Pancreas (tissue), 10 donors: Measurements from ENCODE around the gene AOPEP. TPM values are rescaled to one million over a fixed set of nuclear protein-coding genes. Genes with fewer than 3 reads are reported as not detected.

ENCODE experiments used
- ATAC-seq, 4 donors: fragments of 200-7000 bp; cut with Tn5 transposase; one replicate each; pipeline versions ENCODE4 v1.8.0 to v1.9.1; 2020; ENCODE audit warnings: mild to moderate bottlenecking in 4 of 4, moderate library complexity in 4 of 4
- DNase-seq, 6 donors: peaks; one replicate each; pipeline ENCODE4 v3.0.0-alpha.2; 2020
- FAIRE-seq: peaks from 2 replicates; lab custom pipeline; 2012; peaks lifted over from hg19 to GRCh38; lab: Jason Lieb, UNC
- H3K27ac ChIP-seq, 4 donors: fragments of 200-600 bp; sonication (generic); 1 replicate in 3 of 4; 2 replicates in 1 of 4; pipeline versions ENCODE4 v1.5.0 to v1.8.0; 2020
- H3K27me3 ChIP-seq, 4 donors: fragments of 200-600 bp; one replicate each; pipeline ENCODE4 v1.8.0; 2021
- H3K36me3 ChIP-seq, 3 donors: fragments of 200-600 bp; sonication (generic) in 1 of 3; one replicate each; pipeline versions ENCODE4 v1.5.0 to v1.8.0; 2020 to 2021
- H3K4me1 ChIP-seq, 3 donors: fragments of 200-600 bp; one replicate each; pipeline ENCODE4 v1.8.0; 2021
- H3K4me3 ChIP-seq, 4 donors: fragments of 200-600 bp; sonication (generic) in 2 of 4; one replicate each; pipeline versions ENCODE4 v1.5.0 to v1.8.0; 2020 to 2021
- H3K9me3 ChIP-seq, 4 donors: fragments of 200-600 bp; one replicate each; pipeline ENCODE4 v1.8.0; 2021
- CTCF ChIP-seq, 4 donors: fragments of 200-600 bp; sonication (generic) in 3 of 4; IDR thresholded peaks; one replicate each; pipeline versions ENCODE4 v1.5.0 to v1.8.0; 2021; ENCODE audit warnings: antibody characterized with exemption in 4 of 4
- WGBS, 2 donors: extraction: QIAGEN DNeasy Blood & Tissue Kit; methylation state at CpG; one replicate each; pipeline ENCODE4 v1.1.7; 2013; 5-methylcytosine and 5-hydroxymethylcytosine counted together
- intact Hi-C, 3 donors: fragments of 100-400 bp; cut with DNase I; formaldehyde crosslinking; loops; one replicate each; pipeline versions ENCODE4 v1.11.1 to v1.14.2; 2022
- polyA plus RNA-seq, 2 donors: library from polyadenylated mRNA; stranded (reverse); fragments of 200-250 nt; gene quantifications; one replicate each; pipeline ENCODE4 v1.2.3, GENCODE V29; 2013
- total RNA-seq, 6 donors: library from RNA; stranded (reverse); fragmentation: NEBNext Ultra II Directional in 4 of 6; extraction: Animal tissue kit (Norgen Biotek cat#: 25700) in 4 of 6; gene quantifications; one replicate each; pipeline versions ENCODE4 v1.2.1 to v1.2.4, GENCODE V29; 2021 to 2023
- donor health status: healthy with polysubstance abuse.
- donor health status: DM: no; HTN: no; CAD: no; lungs with moderate emphysema.
- donor health status: DM: no; HTN: no; CAD: no.
- donor health status: control.
- donor health status: control.
- donor health status: Bipolar disorder and iron deficiency.
- donor health status: DM: yes; HTN: yes; CAD: no.
- donor health status: DM: no; HTN: no; CAD: no.
- donor health status: DM: no; HTN: no; CAD: no.
- donor health status: DM: yes; HTN: yes; CAD: no.

AOPEP gene
- total and polyA plus RNA-seq, 8 donors, result 50.5 to 140 (median 76.7) TPM

DNA sequence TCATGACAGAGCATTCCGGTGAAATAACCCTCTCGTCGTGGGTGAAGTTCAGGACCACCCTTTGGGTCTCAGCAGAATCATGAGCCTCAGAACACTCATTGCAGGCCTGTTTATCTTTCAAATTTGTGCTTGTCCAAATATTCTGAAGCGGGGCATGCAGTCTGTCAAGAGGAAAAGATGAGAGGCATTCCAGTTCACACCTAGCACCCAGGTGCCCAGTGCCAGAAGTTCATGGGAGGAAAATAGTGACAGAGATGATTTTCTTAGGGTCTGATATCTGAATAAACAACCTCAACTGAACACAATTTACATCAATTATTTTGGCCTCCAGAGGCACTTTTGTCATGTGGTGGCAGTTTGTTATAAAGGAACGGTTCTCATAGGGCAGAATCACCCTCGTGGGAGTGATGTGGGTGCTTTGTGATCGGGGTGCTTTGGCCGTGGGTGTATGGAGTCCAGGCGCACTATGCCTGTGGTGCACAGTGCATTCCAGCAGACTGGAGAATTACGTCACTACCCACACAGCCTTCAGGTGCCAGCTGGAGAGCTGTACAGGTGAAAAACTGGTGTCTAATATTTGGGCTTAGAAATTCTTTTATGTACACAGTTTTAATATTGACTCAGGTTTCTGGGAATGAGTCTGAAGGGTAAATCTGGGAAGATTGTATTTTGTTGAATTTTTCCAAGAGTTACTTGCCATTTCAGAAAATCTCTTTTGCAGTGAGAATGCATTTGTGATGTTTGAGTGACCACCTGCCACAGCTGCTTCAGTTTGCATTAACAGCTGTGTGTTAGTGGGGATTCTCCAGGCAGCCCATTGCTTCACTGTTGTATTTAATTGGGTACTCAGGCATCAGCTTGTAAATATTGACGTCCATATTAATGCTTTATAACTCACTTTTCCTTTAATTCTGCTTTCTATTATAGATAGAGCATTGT, 301.7 kb downstream of the AOPEP start:
- WGBS, 2 donors, result 19 to 20% methylated on average over 11 of the region's 11 CpGs
- no peak for TF ChIP-seq CTCF (IDR thresholded peaks at IDR 0.05)
- Histone ChIP-seq H3K4me1 (peaks cover 80 to 99% (median 87%) of the 10 kb centered on the region in 3 donors), H3K27ac (peak overlapping the region; percentile 63 to 95 (median 84)), H3K4me3 (peak overlapping the region in 2 of 4 donors; percentile 6 to 15), H3K36me3 (no peaks in the 10 kb centered on the region), H3K9me3 (no peaks in the 10 kb centered on the region), H3K27me3 (no peaks in the 10 kb centered on the region)
- ATAC-seq (peak; percentile 39 to 57 (median 54)), DNase-seq (peak in 5 of 6 donors; percentile 68 to 87 (median 80)), FAIRE-seq (no peak)
- intact Hi-C loops, result no loop called here

GRCh38 chr9:95028853-95029219, 302.3 kb downstream of the AOPEP start:
- FAIRE-seq (no peak), DNase-seq (peak in 5 of 6 donors; percentile 49 to 68 (median 67)), ATAC-seq (peak in 2 of 4 donors; percentile 18 to 29)
- intact Hi-C loops, result no loop called here
- Histone ChIP-seq H3K27ac (peak overlapping the region; percentile 63 to 95 (median 84)), H3K4me3 (peak overlapping the region in 2 of 4 donors; percentile 6 to 15), H3K27me3 (no peaks in the 10 kb centered on the region), H3K36me3 (no peaks in the 10 kb centered on the region), H3K4me1 (peaks cover 83 to 99% (median 87%) of the 10 kb centered on the region in 3 donors), H3K9me3 (no peaks in the 10 kb centered on the region)
- no peak for TF ChIP-seq CTCF (IDR thresholded peaks at IDR 0.05)
- WGBS, 2 donors, result 30 to 36% methylated on average over 8 of the region's 8 CpGs

- no peak for TF ChIP-seq CTCF (IDR thresholded peaks at IDR 0.05)
- H3K4me1 ChIP-seq, result peaks cover 83 to 99% (median 87%) of the 10 kb centered on the region in 3 donors
- no peak for ATAC-seq
- WGBS, 2 donors, result 33 to 49% methylated on average over 5 of the region's 5 CpGs
- peak overlapping the region in 2 of 4 donors; percentile 6 to 15 for H3K4me3 ChIP-seq
- H3K36me3 ChIP-seq, result no peaks in the 10 kb centered on the region
- H3K27ac ChIP-seq, result peak overlapping the region; percentile 63 to 95 (median 84)
- DNase-seq, result no peak
- H3K9me3 ChIP-seq, result no peaks in the 10 kb centered on the region
- no peak for FAIRE-seq
- intact Hi-C loops, result no loop called here
- no peaks in the 10 kb centered on the region for H3K27me3 ChIP-seq
These were observed 302.8 kb downstream of the AOPEP start for GRCh38 chr9:95029288-95029687.

- FAIRE-seq (no peak), ATAC-seq (no peak), DNase-seq (no peak)
- TF ChIP-seq CTCF (IDR thresholded peaks at IDR 0.05), result no peak
- H3K4me3 ChIP-seq, result peak overlapping the region in 1 of 4 donors; percentile 15
- no peaks in the 10 kb centered on the region for H3K27me3 ChIP-seq
- 20 to 29% methylated on average over 2 of the region's 2 CpGs for WGBS, 2 donors
- no peaks in the 10 kb centered on the region for H3K9me3 ChIP-seq
- peaks cover 82 to 99% (median 83%) of the 10 kb centered on the region in 3 donors for H3K4me1 ChIP-seq
- intact Hi-C loops, result no loop called here
- H3K27ac ChIP-seq, result peak overlapping the region; percentile 63 to 95 (median 84)
- no peaks in the 10 kb centered on the region for H3K36me3 ChIP-seq
These were observed 303.2 kb downstream of the AOPEP start for GRCh38 chr9:95029720-95030119.
